ENCODE measurements around the gene ZNF664.

DNA sequence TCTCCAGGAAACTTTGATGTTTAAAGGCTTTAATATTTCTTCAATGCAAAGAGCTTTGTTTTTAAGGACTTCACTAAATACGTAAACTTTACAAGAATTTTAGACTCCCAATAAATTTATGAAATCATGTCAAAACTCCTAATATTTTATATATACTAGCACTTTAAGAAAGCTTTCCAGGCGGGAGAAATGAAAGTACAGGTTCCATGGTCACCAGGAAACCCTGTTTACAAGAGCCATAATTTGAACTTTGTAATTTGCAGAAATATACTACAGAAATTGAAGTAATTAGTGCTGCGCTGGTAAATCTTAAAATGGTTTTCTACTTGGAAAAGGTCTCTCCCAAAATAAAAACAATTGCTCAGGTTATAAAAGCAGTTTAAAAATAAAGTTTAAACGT, 9.2 kb upstream of the ZNF664 start:
- TF ChIP-seq SIX5 (IDR thresholded peaks at IDR 0.05; ENCODE audit: low read depth, low read length) (no peak), SP4 (IDR thresholded peaks at IDR 0.05; ENCODE audit: low read length) (no peak), POLR2A (IDR thresholded peaks at IDR 0.05; ENCODE audit: control extremely low read depth in 1 of 2, low read depth in 2 of 2, low read length in 2 of 2) (no peak), EP300 (IDR thresholded peaks at IDR 0.05; ENCODE audit: borderline replicate concordance in 1 of 2, low read depth in 2 of 2, low read length in 2 of 2) (no peak), RAD21 (IDR thresholded peaks at IDR 0.05 in 1 of 2, conservative IDR thresholded peaks at IDR 0.05 in 1 of 2; ENCODE audit: low read depth in 2 of 2, low read length in 2 of 2) (no peak), BRCA1 (IDR thresholded peaks at IDR 0.05; ENCODE audit: low read depth, low read length) (no peak)
- TF ChIP-seq, protein P1, sequence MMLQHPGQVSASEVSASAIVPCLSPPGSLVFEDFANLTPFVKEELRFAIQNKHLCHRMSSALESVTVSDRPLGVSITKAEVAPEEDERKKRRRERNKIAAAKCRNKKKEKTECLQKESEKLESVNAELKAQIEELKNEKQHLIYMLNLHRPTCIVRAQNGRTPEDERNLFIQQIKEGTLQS (IDR thresholded peaks at IDR 0.05; ENCODE audit: insufficient read depth, low read depth, low read length) = no peak
- TF ChIP-seq, protein P2, sequence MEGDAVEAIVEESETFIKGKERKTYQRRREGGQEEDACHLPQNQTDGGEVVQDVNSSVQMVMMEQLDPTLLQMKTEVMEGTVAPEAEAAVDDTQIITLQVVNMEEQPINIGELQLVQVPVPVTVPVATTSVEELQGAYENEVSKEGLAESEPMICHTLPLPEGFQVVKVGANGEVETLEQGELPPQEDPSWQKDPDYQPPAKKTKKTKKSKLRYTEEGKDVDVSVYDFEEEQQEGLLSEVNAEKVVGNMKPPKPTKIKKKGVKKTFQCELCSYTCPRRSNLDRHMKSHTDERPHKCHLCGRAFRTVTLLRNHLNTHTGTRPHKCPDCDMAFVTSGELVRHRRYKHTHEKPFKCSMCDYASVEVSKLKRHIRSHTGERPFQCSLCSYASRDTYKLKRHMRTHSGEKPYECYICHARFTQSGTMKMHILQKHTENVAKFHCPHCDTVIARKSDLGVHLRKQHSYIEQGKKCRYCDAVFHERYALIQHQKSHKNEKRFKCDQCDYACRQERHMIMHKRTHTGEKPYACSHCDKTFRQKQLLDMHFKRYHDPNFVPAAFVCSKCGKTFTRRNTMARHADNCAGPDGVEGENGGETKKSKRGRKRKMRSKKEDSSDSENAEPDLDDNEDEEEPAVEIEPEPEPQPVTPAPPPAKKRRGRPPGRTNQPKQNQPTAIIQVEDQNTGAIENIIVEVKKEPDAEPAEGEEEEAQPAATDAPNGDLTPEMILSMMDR (IDR thresholded peaks at IDR 0.05; ENCODE audit: control extremely low read depth in 1 of 3, insufficient read depth in 1 of 3, low read depth in 1 of 3, low read length in 3 of 3) = no peak
